ENCODE measurements around the gene TPSAB1.

TPSAB1 gene

GRCh38 chr16:1276580-1276878 is 36.0 kb downstream of the TPSAB1 start:
- H3K4me3 ChIP-seq (ENCODE audit: low read depth, low read length), result no peak overlapping the region
- TF ChIP-seq CTCF (IDR thresholded peaks at IDR 0.05; ENCODE audit: low read depth, low read length), result no peak

DNA sequence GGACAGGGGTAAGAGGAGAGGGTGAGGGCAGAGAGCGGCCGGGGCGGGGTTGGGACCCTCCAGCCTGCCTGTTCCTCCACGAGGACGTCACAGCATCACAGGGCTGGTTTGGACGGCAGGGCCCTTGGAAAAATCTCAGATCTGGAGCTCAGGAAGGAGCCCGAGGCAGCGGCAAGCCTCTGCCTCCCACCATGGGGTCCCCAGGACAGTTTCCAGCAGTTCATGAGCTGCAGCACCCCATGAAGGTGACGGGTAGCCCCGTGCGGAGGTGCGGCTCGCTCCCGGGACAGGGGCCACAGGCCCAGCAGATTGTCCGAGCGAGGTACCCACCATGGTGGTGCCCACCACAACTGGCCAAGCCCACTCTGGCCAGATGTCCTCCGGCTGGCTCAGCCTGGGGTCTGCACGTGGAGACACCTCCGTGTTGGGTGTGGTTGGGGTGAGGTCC is 36.7 kb downstream of the TPSAB1 start:
- no peak for TF ChIP-seq CTCF (IDR thresholded peaks at IDR 0.05; ENCODE audit: low read depth, low read length)
- no peak overlapping the region for H3K4me3 ChIP-seq (ENCODE audit: low read depth, low read length)

GRCh38 chr16:1277617-1278282 is 37.2 kb downstream of the TPSAB1 start:
- no peak for TF ChIP-seq CTCF (IDR thresholded peaks at IDR 0.05; ENCODE audit: low read depth, low read length)

GRCh38 chr16:1278477-1278876 is 38.0 kb downstream of the TPSAB1 start:
- H3K4me3 ChIP-seq (ENCODE audit: low read depth, low read length), result no peak overlapping the region
- no peak for TF ChIP-seq CTCF (IDR thresholded peaks at IDR 0.05; ENCODE audit: low read depth, low read length)

More at GRCh38 chr16:1277617-1278282, 37.2 kb downstream of the TPSAB1 start:
- H3K4me3 ChIP-seq (ENCODE audit: low read depth, low read length), result no peak overlapping the region

DNA sequence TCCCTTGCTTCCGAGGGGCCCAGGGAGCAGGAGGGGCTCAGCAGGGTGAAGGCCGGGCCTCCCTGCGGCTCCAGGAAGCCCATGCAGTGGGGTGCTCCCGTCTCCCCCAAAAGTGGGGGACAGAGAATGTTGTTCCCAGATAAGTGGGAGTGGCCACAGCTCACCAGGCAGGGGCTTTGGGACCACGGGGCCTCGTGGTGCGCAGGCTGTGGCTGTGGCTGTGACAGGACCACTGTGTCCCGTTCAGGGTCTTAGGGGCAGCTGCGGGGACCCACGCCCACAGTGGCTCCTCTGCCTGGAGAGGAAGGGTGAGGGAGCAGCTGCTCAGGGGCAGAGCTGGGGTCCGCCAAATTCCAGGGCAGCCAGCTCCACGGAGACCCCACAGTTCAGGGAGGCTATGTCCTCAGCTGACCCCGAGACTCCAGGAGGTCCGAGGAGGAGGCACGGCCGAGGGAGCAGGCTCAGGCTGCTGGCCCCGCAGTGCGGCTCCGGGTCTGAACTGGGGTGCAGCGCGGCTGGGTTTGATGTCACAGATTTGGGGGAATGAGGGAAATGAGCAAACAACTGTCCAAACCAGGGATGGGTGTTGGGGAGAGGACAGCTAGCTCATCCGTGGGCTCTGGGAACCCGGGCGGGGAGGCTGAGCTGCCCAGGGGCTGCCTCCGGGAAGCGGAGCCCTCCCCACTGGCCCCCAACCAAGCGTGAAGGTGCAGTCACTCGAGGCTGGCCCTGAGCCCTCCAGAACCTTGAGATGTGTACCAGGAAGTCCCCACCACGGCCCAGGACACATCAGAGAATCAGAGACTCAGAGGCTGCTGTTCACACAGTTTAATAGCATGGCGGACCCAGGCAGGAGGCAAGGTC is 38.8 kb downstream of the TPSAB1 start:
- no peak overlapping the region for H3K4me3 ChIP-seq (ENCODE audit: low read depth, low read length)
- no peak for TF ChIP-seq CTCF (IDR thresholded peaks at IDR 0.05; ENCODE audit: low read depth, low read length)

DNA sequence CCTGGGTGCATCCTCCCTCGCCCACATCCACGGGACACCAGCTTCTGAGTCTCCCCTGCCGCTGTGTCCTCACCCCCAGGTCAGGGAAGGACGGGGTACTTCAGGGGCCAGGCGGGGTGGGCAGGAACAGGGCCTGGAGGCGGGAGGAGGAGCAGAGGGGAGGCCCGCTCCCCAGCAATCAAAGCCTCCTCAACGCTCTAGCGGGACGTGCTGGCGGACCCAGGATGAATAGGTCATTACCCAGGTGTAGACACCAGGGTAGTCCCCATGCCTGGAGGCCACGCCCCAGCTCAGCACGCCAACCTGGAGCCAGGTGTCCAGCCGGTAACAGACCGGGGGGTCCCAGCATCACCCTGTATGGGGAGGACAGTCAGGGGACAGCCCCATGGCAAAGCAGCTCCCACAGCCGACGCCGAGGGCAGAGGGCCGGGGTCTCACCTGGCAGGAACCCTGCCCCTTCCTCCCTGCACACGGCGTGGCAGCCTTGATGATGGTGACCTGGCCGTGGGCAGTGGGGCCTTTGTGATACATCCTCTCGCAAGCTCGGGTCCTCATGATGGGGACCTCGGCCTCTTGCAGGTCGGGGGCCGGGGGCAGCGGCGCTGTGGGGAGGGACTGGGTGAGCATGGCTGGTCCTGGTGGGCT is 39.6 kb downstream of the TPSAB1 start:
- H3K4me3 ChIP-seq (ENCODE audit: low read depth, low read length), result no peak overlapping the region
- TF ChIP-seq CTCF (IDR thresholded peaks at IDR 0.05; ENCODE audit: low read depth, low read length), result no peak

DNA sequence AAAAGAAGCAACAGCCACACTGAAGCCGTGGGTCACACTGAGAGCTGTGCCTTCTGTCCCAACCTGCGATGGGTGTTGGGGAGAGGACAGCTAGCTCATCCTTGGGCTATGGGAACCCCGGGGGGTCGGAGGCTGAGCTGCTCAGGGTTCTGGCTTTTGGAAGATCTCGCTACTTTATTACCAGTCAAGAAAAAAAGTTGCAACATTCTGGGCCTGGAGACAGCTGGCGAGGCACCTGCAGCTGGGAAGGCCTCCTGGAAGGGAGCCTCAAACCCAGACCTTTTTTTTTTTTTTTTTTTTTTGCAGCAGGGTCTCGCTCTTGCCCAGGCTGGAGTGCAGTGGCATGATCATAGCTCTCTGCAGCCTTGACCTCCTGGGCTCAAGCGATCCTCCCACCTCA is 40.3 kb downstream of the TPSAB1 start:
- no peak overlapping the region for H3K4me3 ChIP-seq (ENCODE audit: low read depth, low read length)
- no peak for TF ChIP-seq CTCF (IDR thresholded peaks at IDR 0.05; ENCODE audit: low read depth, low read length)
